HEK293 (cell line): Measurements from ENCODE around the gene TNS3.

Source experiments
- BCL11A ChIP-seq: fragments of 450-650 bp; formaldehyde crosslinking; IDR thresholded peaks from 2 replicates; pipeline ENCODE4 v1.5.1; 2016; ENCODE audit warnings: low read depth, missing biosample characterization, missing genetic modification characterization
- PRDM1 ChIP-seq: fragments of 450-650 bp; formaldehyde crosslinking; IDR thresholded peaks from 2 replicates; pipeline ENCODE4; 2016; ENCODE audit warnings: missing biosample characterization, missing genetic modification characterization
- PRDM4 ChIP-seq: fragments of 450-650 bp; formaldehyde crosslinking; IDR thresholded peaks from 2 replicates; pipeline ENCODE4 v1.5.1; 2017; ENCODE audit warnings: missing biosample characterization, missing genetic modification characterization
- ZBTB48 ChIP-seq: fragments of 450-650 bp; formaldehyde crosslinking; IDR thresholded peaks from 2 replicates; pipeline ENCODE4 v1.5.1; 2016; ENCODE audit warnings: missing biosample characterization, missing genetic modification characterization
- ZNF138 ChIP-seq: fragments of 450-650 bp; formaldehyde crosslinking; IDR thresholded peaks from 2 replicates; pipeline ENCODE4 v1.5.1; 2016; ENCODE audit warnings: missing biosample characterization, missing genetic modification characterization, borderline replicate concordance
- ZNF223 ChIP-seq: fragments of 450-650 bp; formaldehyde crosslinking; IDR thresholded peaks from 2 replicates; pipeline ENCODE4 v1.5.1; 2016; ENCODE audit warnings: missing biosample characterization, missing genetic modification characterization
- ZNF239 ChIP-seq: fragments of 450-650 bp; formaldehyde crosslinking; IDR thresholded peaks from 2 replicates; pipeline ENCODE4 v1.5.1; 2016; ENCODE audit warnings: missing biosample characterization, missing genetic modification characterization
- ZNF558 ChIP-seq: fragments of 450-650 bp; formaldehyde crosslinking; IDR thresholded peaks from 2 replicates; pipeline ENCODE4 v1.5.1; 2016; ENCODE audit warnings: missing biosample characterization, missing genetic modification characterization
- ZNF623 ChIP-seq: fragments of 450-650 bp; formaldehyde crosslinking; IDR thresholded peaks from 2 replicates; pipeline ENCODE4 v1.5.1; 2016; ENCODE audit warnings: missing biosample characterization, missing genetic modification characterization
- ZNF692 ChIP-seq: fragments of 450-650 bp; formaldehyde crosslinking; IDR thresholded peaks from 2 replicates; pipeline ENCODE4 v1.5.1; 2016; ENCODE audit warnings: missing biosample characterization, missing genetic modification characterization
- ZNF785 ChIP-seq: fragments of 450-650 bp; formaldehyde crosslinking; IDR thresholded peaks from 2 replicates; pipeline ENCODE4 v1.5.1; 2016; ENCODE audit warnings: missing biosample characterization, missing genetic modification characterization
- TF ChIP-seq, protein P1 (sequence below): fragments of 450-650 bp; formaldehyde crosslinking; IDR thresholded peaks from 2 replicates; pipeline ENCODE4 v1.5.1; 2016; ENCODE audit warnings: missing biosample characterization, missing genetic modification characterization

- TF ChIP-seq ZNF138 (tag by site-specific recombination): no peak
- no peak for TF ChIP-seq ZNF623 (tag by site-specific recombination)
- TF ChIP-seq ZNF785: no peak
- no peak for TF ChIP-seq ZBTB48
- TF ChIP-seq ZNF239: no peak
- TF ChIP-seq, protein P1, sequence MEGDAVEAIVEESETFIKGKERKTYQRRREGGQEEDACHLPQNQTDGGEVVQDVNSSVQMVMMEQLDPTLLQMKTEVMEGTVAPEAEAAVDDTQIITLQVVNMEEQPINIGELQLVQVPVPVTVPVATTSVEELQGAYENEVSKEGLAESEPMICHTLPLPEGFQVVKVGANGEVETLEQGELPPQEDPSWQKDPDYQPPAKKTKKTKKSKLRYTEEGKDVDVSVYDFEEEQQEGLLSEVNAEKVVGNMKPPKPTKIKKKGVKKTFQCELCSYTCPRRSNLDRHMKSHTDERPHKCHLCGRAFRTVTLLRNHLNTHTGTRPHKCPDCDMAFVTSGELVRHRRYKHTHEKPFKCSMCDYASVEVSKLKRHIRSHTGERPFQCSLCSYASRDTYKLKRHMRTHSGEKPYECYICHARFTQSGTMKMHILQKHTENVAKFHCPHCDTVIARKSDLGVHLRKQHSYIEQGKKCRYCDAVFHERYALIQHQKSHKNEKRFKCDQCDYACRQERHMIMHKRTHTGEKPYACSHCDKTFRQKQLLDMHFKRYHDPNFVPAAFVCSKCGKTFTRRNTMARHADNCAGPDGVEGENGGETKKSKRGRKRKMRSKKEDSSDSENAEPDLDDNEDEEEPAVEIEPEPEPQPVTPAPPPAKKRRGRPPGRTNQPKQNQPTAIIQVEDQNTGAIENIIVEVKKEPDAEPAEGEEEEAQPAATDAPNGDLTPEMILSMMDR (tag by site-specific recombination): no peak
- no peak for TF ChIP-seq PRDM1
- no peak for TF ChIP-seq ZNF692 (tag by site-specific recombination)
- no peak for TF ChIP-seq BCL11A (tag by site-specific recombination)
- TF ChIP-seq PRDM4 (tag by site-specific recombination): no peak
- no peak for TF ChIP-seq ZNF223 (tag by site-specific recombination)
- no peak for TF ChIP-seq ZNF558 (tag by site-specific recombination)
Measured at GRCh38 chr7:47446871-47447466, 134.9 kb downstream of the TNS3 start.
